Measurements from ENCODE around the gene CAPN14.

DNA sequence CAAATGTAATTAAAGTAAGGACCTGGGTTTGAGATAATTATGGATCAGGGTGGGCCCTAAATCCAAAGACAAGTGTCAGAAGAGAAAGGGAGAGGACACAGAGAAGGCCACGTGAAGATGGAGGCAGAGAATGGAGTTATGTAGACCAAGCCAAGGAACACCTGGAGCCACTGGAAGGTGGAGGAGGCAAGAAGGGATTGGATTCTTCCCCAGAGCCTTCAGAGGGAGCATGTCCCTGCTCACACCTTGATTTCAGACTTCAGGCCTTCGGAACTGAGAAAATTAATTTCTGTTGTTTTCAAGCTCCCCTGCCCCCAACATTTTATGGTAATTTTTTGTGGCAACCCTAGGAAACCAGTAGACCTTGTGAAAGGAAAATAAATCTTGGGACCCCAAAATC lies 19.6 kb downstream of the CAPN14 start:
- no peak for TF ChIP-seq POLR2A (IDR thresholded peaks at IDR 0.05)
- TF ChIP-seq, protein P1, sequence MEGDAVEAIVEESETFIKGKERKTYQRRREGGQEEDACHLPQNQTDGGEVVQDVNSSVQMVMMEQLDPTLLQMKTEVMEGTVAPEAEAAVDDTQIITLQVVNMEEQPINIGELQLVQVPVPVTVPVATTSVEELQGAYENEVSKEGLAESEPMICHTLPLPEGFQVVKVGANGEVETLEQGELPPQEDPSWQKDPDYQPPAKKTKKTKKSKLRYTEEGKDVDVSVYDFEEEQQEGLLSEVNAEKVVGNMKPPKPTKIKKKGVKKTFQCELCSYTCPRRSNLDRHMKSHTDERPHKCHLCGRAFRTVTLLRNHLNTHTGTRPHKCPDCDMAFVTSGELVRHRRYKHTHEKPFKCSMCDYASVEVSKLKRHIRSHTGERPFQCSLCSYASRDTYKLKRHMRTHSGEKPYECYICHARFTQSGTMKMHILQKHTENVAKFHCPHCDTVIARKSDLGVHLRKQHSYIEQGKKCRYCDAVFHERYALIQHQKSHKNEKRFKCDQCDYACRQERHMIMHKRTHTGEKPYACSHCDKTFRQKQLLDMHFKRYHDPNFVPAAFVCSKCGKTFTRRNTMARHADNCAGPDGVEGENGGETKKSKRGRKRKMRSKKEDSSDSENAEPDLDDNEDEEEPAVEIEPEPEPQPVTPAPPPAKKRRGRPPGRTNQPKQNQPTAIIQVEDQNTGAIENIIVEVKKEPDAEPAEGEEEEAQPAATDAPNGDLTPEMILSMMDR (IDR thresholded peaks at IDR 0.05 in 8 of 11, conservative IDR thresholded peaks at IDR 0.05 in 3 of 11): no peak
